Adipocyte (in vitro differentiated cells): Measurements from ENCODE around the gene ASPM.

Experiments used
- DNase-seq: peaks from one replicate; pipeline ENCODE4 v3.0.0-alpha.2; 2015; ENCODE audit warnings: low read depth
- H3K27me3 ChIP-seq: replicated peaks from 2 replicates; pipeline ENCODE4 v1.7.0; 2013; ENCODE audit warnings: mild to moderate bottlenecking, low read length, moderate library complexity; ENCODE audit not compliant: control insufficient read depth, insufficient read depth
- H3K36me3 ChIP-seq: 2 replicates; pipeline ENCODE4 v1.7.0; 2013; ENCODE audit warnings: low read length, mild to moderate bottlenecking, moderate library complexity; ENCODE audit not compliant: control insufficient read depth, insufficient read depth, severe bottlenecking
- H3K4me1 ChIP-seq: 2 replicates; pipeline ENCODE4 v1.7.0; 2013; ENCODE audit warnings: mild to moderate bottlenecking, low read length, moderate library complexity; ENCODE audit not compliant: control insufficient read depth, insufficient read depth
- H3K4me3 ChIP-seq: 2 replicates; pipeline ENCODE4 v1.7.0; 2013; ENCODE audit warnings: mild to moderate bottlenecking, low read length, moderate library complexity
- H3K9ac ChIP-seq: 2 replicates; pipeline ENCODE4 v1.7.0; 2013; ENCODE audit warnings: mild to moderate bottlenecking, low read length, moderate library complexity
- H3K9me3 ChIP-seq: 2 replicates; pipeline ENCODE4 v1.7.0; 2013; ENCODE audit warnings: mild to moderate bottlenecking, low read length, moderate library complexity; ENCODE audit not compliant: control insufficient read depth

The ASPM gene

GRCh38 chr1:197141575-197141974 lies 4.9 kb downstream of the ASPM start:
- Histone ChIP-seq H3K4me1 (peaks cover 7% of the 10 kb centered on the region), H3K36me3 (no peaks in the 10 kb centered on the region), H3K27me3 (no peaks in the 10 kb centered on the region), H3K4me3 (no peak overlapping the region), H3K9me3 (no peaks in the 10 kb centered on the region), H3K9ac (no peak overlapping the region)
- DNase-seq, result no peak

GRCh38 chr1:197140121-197140520 lies 6.3 kb downstream of the ASPM start:
- Histone ChIP-seq H3K9me3 (no peaks in the 10 kb centered on the region), H3K27me3 (no peaks in the 10 kb centered on the region), H3K9ac (no peak overlapping the region), H3K36me3 (no peaks in the 10 kb centered on the region), H3K4me1 (peaks cover 3% of the 10 kb centered on the region), H3K4me3 (no peak overlapping the region)
- DNase-seq, result peak; percentile 14

- Histone ChIP-seq H3K36me3 (no peaks in the 10 kb centered on the region), H3K9me3 (no peaks in the 10 kb centered on the region)
- DNase-seq, result no peak
Observed at GRCh38 chr1:197139169-197139568, 7.3 kb downstream of the ASPM start.

GRCh38 chr1:197137322-197137721 lies 9.1 kb downstream of the ASPM start:
- H3K9ac ChIP-seq, result no peak overlapping the region
- H3K9me3 ChIP-seq, result no peaks in the 10 kb centered on the region
- DNase-seq, result no peak
- no peaks in the 10 kb centered on the region for H3K27me3 ChIP-seq
- H3K4me3 ChIP-seq, result no peak overlapping the region
- no peaks in the 10 kb centered on the region for H3K4me1 ChIP-seq
- H3K36me3 ChIP-seq, result no peaks in the 10 kb centered on the region

More at GRCh38 chr1:197139169-197139568, 7.3 kb downstream of the ASPM start:
- H3K4me3 ChIP-seq, result no peak overlapping the region
- H3K9ac ChIP-seq, result no peak overlapping the region
- no peaks in the 10 kb centered on the region for H3K27me3 ChIP-seq
- no peaks in the 10 kb centered on the region for H3K4me1 ChIP-seq

- Histone ChIP-seq H3K36me3 (no peaks in the 10 kb centered on the region), H3K4me1 (peaks cover 31% of the 10 kb centered on the region), H3K9ac (peak overlapping the region; percentile 69), H3K4me3 (peak overlapping the region; percentile 62), H3K9me3 (no peaks in the 10 kb centered on the region), H3K27me3 (no peaks in the 10 kb centered on the region)
- DNase-seq, result peak; percentile 65
Observed at GRCh38 chr1:197130677-197131304, 15.7 kb downstream of the ASPM start.

GRCh38 chr1:197129698-197130097 lies 16.8 kb downstream of the ASPM start:
- Histone ChIP-seq H3K9ac (no peak overlapping the region), H3K27me3 (no peaks in the 10 kb centered on the region), H3K4me1 (peaks cover 31% of the 10 kb centered on the region), H3K36me3 (no peaks in the 10 kb centered on the region), H3K4me3 (no peak overlapping the region), H3K9me3 (no peaks in the 10 kb centered on the region)
- no peak for DNase-seq

GRCh38 chr1:197127246-197127912 lies 19.1 kb downstream of the ASPM start:
- Histone ChIP-seq H3K9ac (no peak overlapping the region), H3K4me1 (peaks cover 31% of the 10 kb centered on the region), H3K9me3 (no peaks in the 10 kb centered on the region), H3K4me3 (no peak overlapping the region), H3K36me3 (no peaks in the 10 kb centered on the region), H3K27me3 (no peaks in the 10 kb centered on the region)
- peak; percentile 87 for DNase-seq

- no peak for DNase-seq
- H3K27me3 ChIP-seq, result no peaks in the 10 kb centered on the region
- H3K4me1 ChIP-seq, result peaks cover 31% of the 10 kb centered on the region
- H3K9ac ChIP-seq, result no peak overlapping the region
- H3K36me3 ChIP-seq, result no peaks in the 10 kb centered on the region
- H3K4me3 ChIP-seq, result no peak overlapping the region
- no peaks in the 10 kb centered on the region for H3K9me3 ChIP-seq
Observed at GRCh38 chr1:197126691-197127090, 19.8 kb downstream of the ASPM start.

- H3K4me3 ChIP-seq, result no peak overlapping the region
- H3K9ac ChIP-seq, result no peak overlapping the region
- H3K9me3 ChIP-seq, result no peaks in the 10 kb centered on the region
- peaks cover 17% of the 10 kb centered on the region for H3K4me1 ChIP-seq
- H3K36me3 ChIP-seq, result no peaks in the 10 kb centered on the region
- no peak for DNase-seq
- no peaks in the 10 kb centered on the region for H3K27me3 ChIP-seq
Observed at GRCh38 chr1:197124376-197124775, 22.1 kb downstream of the ASPM start.

- no peaks in the 10 kb centered on the region for H3K9me3 ChIP-seq
- no peaks in the 10 kb centered on the region for H3K36me3 ChIP-seq
- H3K4me1 ChIP-seq, result no peaks in the 10 kb centered on the region
- H3K9ac ChIP-seq, result no peak overlapping the region
- no peak overlapping the region for H3K4me3 ChIP-seq
- H3K27me3 ChIP-seq, result no peaks in the 10 kb centered on the region
- no peak for DNase-seq
Observed at GRCh38 chr1:197116156-197116555, 30.3 kb downstream of the ASPM start.

GRCh38 chr1:197106869-197107268 lies 39.6 kb downstream of the ASPM start:
- no peaks in the 10 kb centered on the region for H3K4me1 ChIP-seq
- H3K4me3 ChIP-seq, result no peak overlapping the region
- peak; percentile 21 for DNase-seq
- H3K9ac ChIP-seq, result no peak overlapping the region
- no peaks in the 10 kb centered on the region for H3K27me3 ChIP-seq
- H3K36me3 ChIP-seq, result no peaks in the 10 kb centered on the region
- H3K9me3 ChIP-seq, result no peaks in the 10 kb centered on the region
